ENCODE measurements around the gene MYO1H. TPM values are rescaled to one million over a fixed set of nuclear protein-coding genes. Genes with fewer than 3 reads are reported as not detected.
"Not testable (repeated sequence)": the region's sequence is repeated elsewhere in the genome, so short reads cannot be mapped to it uniquely, and the experiment has no call there.

Gene MYO1H
- total RNA-seq, 2 experiments from 2014 or later = not detected

- DNase-seq (no peak), ATAC-seq (no peak)
- CTCF ChIA-PET = interaction anchor here (0.8 to 2.5 kb wide), 6 partner anchors 9 to 411 kb away, joined by 3 to 15 read pairs (median 3); partner anchors contain the start of genes KCTD10 and UBE3B
- H3K27me3 Mint-ChIP-seq = no peaks in the 10 kb centered on the region
- peaks cover 11% of the 10 kb centered on the region for H3K4me1 Mint-ChIP-seq
- no peak overlapping the region for H3K4me3 Mint-ChIP-seq
- H3K9me3 Mint-ChIP-seq (ENCODE audit: low read depth) = no peaks in the 10 kb centered on the region
- no peaks in the 10 kb centered on the region for H3K36me3 Mint-ChIP-seq
- H3K27ac Mint-ChIP-seq = no peak overlapping the region
Observed at GRCh38 chr12:109434582-109434981, 86.9 kb downstream of the MYO1H start.

- Mint-ChIP-seq H3K4me1 (peaks cover 11% of the 10 kb centered on the region), H3K27me3 (no peaks in the 10 kb centered on the region), H3K36me3 (no peaks in the 10 kb centered on the region), H3K4me3 (no peak overlapping the region), H3K9me3 (ENCODE audit: low read depth) (no peaks in the 10 kb centered on the region), H3K27ac (no peak overlapping the region)
- no peak for DNase-seq
- ATAC-seq = no peak
- CTCF ChIA-PET = no interaction called here
Observed at GRCh38 chr12:109435428-109436187, 87.9 kb downstream of the MYO1H start.

- no peak overlapping the region for H3K27ac Mint-ChIP-seq
- no peaks in the 10 kb centered on the region for H3K36me3 Mint-ChIP-seq
- H3K4me1 Mint-ChIP-seq = peaks cover 11% of the 10 kb centered on the region
- CTCF ChIA-PET = interaction anchor here (1.6 kb wide), 1 partner anchor 8 kb away, joined by 6 read pairs; no protein-coding TSS in a partner anchor
- no peak overlapping the region for H3K4me3 Mint-ChIP-seq
- no peaks in the 10 kb centered on the region for H3K27me3 Mint-ChIP-seq
- H3K9me3 Mint-ChIP-seq (ENCODE audit: low read depth) = no peaks in the 10 kb centered on the region
- no peak for ATAC-seq
- DNase-seq = no peak
Observed at GRCh38 chr12:109436188-109436560, 88.5 kb downstream of the MYO1H start.

DNA sequence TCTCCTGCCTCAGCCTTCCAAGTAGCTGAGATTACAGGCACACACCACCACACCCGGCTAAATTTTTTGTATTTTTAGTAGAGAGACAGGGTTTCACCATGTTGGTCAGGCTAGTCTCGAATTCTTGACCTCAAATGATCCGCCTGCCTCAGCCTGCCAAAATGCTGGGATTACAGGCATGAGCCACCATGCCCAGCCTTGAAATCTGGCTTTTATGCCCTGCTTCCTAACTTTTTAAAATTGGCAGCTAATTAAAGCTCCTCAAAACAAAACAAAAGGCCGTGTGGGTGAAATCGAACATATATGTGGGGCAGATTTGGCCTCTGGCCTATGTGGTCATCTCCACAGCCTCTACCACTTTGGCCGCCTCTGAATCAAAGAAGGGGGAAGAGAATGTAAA lies 91.5 kb downstream of the MYO1H start:
- Mint-ChIP-seq H3K4me3 (no peak overlapping the region), H3K27me3 (no peaks in the 10 kb centered on the region), H3K9me3 (ENCODE audit: low read depth) (no peaks in the 10 kb centered on the region), H3K4me1 (no peaks in the 10 kb centered on the region), H3K36me3 (no peaks in the 10 kb centered on the region), H3K27ac (no peak overlapping the region)
- ATAC-seq (no peak), DNase-seq (no peak)
- CTCF ChIA-PET = no interaction called here

DNA sequence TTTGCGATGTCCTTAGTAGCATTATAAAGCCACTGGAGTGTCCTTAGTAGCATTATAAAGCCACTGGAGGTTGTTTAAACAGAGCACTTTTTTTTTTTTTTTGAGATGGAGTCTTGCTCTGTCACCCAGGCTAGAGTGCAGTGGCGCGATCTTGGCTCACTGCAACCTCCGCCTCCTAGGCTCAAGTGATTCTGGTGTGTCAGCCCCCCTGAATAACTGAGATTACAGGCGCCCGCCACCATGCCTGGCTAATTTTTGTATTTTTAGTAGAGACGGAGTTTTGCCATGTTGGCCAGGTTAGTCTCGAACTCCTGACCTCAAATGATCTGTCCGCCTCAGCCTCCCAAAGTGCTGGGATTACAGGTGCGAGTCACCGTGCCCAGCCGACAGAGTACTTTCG lies 92.3 kb downstream of the MYO1H start:
- CTCF ChIA-PET; H3K9me3 Mint-ChIP-seq (ENCODE audit: low read depth); H3K36me3 Mint-ChIP-seq; ATAC-seq; DNase-seq; H3K4me1 Mint-ChIP-seq; H3K4me3 Mint-ChIP-seq; H3K27ac Mint-ChIP-seq; H3K27me3 Mint-ChIP-seq: not testable (repeated sequence)

DNA sequence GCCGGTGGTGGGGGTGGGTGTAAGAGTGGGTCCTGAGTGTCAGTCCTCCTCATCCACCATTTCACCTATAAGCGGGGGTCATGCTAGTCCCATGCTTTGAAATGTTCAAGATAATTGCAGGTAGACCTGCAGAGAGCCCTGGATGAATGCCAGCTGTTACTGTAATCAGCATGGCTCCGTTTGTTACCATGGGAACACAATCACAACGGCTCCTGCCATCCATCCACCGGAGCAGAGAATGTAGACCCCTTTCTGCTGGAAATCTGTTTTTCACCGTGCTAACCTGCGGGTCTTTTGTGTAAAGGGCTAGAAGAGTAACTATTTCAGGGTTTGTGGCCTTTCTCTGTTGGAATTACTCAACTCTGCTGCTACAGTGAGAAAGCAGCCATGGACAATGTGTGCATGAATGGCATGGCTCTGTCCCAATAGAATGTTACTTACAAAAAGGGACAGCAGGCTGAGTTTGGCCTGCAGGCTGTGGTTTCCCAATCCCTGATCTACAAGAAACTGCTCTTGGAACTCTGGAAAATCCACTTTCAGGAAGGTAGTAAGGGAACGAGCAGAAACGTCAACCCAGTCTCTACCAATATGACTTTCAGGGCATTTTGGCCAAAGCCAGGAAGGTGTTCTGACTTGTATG lies 93.3 kb downstream of the MYO1H start:
- Mint-ChIP-seq H3K36me3 (no peaks in the 10 kb centered on the region), H3K27ac (no peak overlapping the region), H3K9me3 (ENCODE audit: low read depth) (no peaks in the 10 kb centered on the region), H3K4me3 (no peak overlapping the region), H3K27me3 (no peaks in the 10 kb centered on the region), H3K4me1 (no peaks in the 10 kb centered on the region)
- no peak for DNase-seq
- no peak for ATAC-seq
- CTCF ChIA-PET = interaction anchor here (1.4 kb wide), 1 partner anchor 8 kb away, joined by 4 read pairs; no protein-coding TSS in a partner anchor

GRCh38 chr12:109443794-109444193 lies 96.1 kb downstream of the MYO1H start:
- DNase-seq (no peak), ATAC-seq (no peak)
- Mint-ChIP-seq H3K9me3 (ENCODE audit: low read depth) (no peaks in the 10 kb centered on the region), H3K4me3 (no peak overlapping the region), H3K36me3 (no peaks in the 10 kb centered on the region), H3K27me3 (no peaks in the 10 kb centered on the region), H3K27ac (no peak overlapping the region), H3K4me1 (no peaks in the 10 kb centered on the region)
- CTCF ChIA-PET = interaction anchor here (0.5 to 2.6 kb wide), 3 partner anchors 10 to 432 kb away, joined by 4 to 15 read pairs (median 7); no protein-coding TSS in a partner anchor

- Mint-ChIP-seq H3K36me3 (peaks cover 2% of the 10 kb centered on the region), H3K9me3 (ENCODE audit: low read depth) (no peaks in the 10 kb centered on the region), H3K4me3 (no peak overlapping the region), H3K4me1 (no peaks in the 10 kb centered on the region), H3K27ac (no peak overlapping the region), H3K27me3 (no peaks in the 10 kb centered on the region)
- DNase-seq (no peak), ATAC-seq (no peak)
- CTCF ChIA-PET = interaction anchor here (0.5 to 2.6 kb wide), 3 partner anchors 11 to 432 kb away, joined by 4 to 15 read pairs (median 7); no protein-coding TSS in a partner anchor
Observed at GRCh38 chr12:109444259-109444658, 96.6 kb downstream of the MYO1H start.

- Mint-ChIP-seq H3K4me3 (no peak overlapping the region), H3K9me3 (ENCODE audit: low read depth) (no peaks in the 10 kb centered on the region), H3K4me1 (no peaks in the 10 kb centered on the region), H3K36me3 (peaks cover 2% of the 10 kb centered on the region), H3K27me3 (no peaks in the 10 kb centered on the region), H3K27ac (no peak overlapping the region)
- DNase-seq (no peak), ATAC-seq (no peak)
- CTCF ChIA-PET = interaction anchor here (2.6 kb wide), 1 partner anchor 12 kb away, joined by 15 read pairs; no protein-coding TSS in a partner anchor
Observed at GRCh38 chr12:109445191-109445609, 97.5 kb downstream of the MYO1H start.

- Mint-ChIP-seq H3K36me3 (peaks cover 8% of the 10 kb centered on the region), H3K27me3 (no peaks in the 10 kb centered on the region), H3K4me3 (no peak overlapping the region), H3K4me1 (peaks cover 6% of the 10 kb centered on the region), H3K9me3 (ENCODE audit: low read depth) (no peaks in the 10 kb centered on the region), H3K27ac (no peak overlapping the region)
- ATAC-seq = no peak
- no peak for DNase-seq
- CTCF ChIA-PET = interaction anchor here (1.2 kb wide), 1 partner anchor 13 kb away, joined by 3 read pairs; no protein-coding TSS in a partner anchor
Observed at GRCh38 chr12:109446869-109447268, 99.2 kb downstream of the MYO1H start.

DNA sequence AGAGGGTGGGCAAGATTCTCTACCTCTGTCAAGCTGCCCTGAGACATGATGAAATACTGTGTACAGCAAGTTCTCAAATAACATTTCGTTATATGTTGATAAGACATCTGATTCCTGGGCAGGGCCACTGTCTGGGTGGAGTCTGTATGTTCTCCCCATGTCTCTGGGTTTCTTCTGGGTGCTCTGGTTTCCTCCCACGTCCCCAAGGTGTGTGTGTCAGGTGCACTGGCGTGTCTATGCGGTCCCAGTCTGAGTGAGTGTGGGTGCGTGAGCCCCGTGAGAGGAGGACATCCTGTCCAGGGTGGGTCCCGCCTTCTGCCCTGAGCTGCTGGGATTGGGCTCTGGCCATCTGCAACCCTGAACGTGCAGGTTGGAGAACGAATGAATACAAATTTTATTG lies 99.8 kb downstream of the MYO1H start:
- H3K36me3 Mint-ChIP-seq = peaks cover 10% of the 10 kb centered on the region
- peaks cover 6% of the 10 kb centered on the region for H3K4me1 Mint-ChIP-seq
- no peak overlapping the region for H3K4me3 Mint-ChIP-seq
- H3K9me3 Mint-ChIP-seq (ENCODE audit: low read depth) = no peaks in the 10 kb centered on the region
- ATAC-seq = no peak
- no peak for DNase-seq
- H3K27ac Mint-ChIP-seq = no peak overlapping the region
- H3K27me3 Mint-ChIP-seq = no peaks in the 10 kb centered on the region
- CTCF ChIA-PET = interaction anchor here (1.0 kb wide), 1 partner anchor 13 kb away, joined by 3 read pairs; no protein-coding TSS in a partner anchor

- Mint-ChIP-seq H3K27ac (no peak overlapping the region), H3K27me3 (no peaks in the 10 kb centered on the region), H3K4me3 (no peak overlapping the region), H3K4me1 (peaks cover 6% of the 10 kb centered on the region), H3K36me3 (peaks cover 10% of the 10 kb centered on the region), H3K9me3 (ENCODE audit: low read depth) (no peaks in the 10 kb centered on the region)
- DNase-seq (no peak), ATAC-seq (no peak)
- CTCF ChIA-PET = interaction anchor here (1.0 kb wide), 1 partner anchor 14 kb away, joined by 3 read pairs; no protein-coding TSS in a partner anchor
Observed at GRCh38 chr12:109448272-109448671, 100.6 kb downstream of the MYO1H start.

GRCh38 chr12:109448707-109449390 lies 101.1 kb downstream of the MYO1H start:
- Mint-ChIP-seq H3K36me3 (peaks cover 10% of the 10 kb centered on the region), H3K27ac (no peak overlapping the region), H3K4me3 (no peak overlapping the region), H3K4me1 (peaks cover 6% of the 10 kb centered on the region), H3K27me3 (no peaks in the 10 kb centered on the region), H3K9me3 (ENCODE audit: low read depth) (no peaks in the 10 kb centered on the region)
- ATAC-seq (no peak), DNase-seq (no peak)
- CTCF ChIA-PET = interaction anchor here (1.4 to 2.1 kb wide), 2 partner anchors 16 to 21 kb away, joined by 6 to 11 read pairs; no protein-coding TSS in a partner anchor

All from activated CD8-positive, alpha-beta memory T cell treated with anti-CD3 and anti-CD28 coated beads, Interleukin-2, amount 10 ng/mL, durations not matched to agents 7 days and 5 days (primary cell).